GM23248 (cell line): ENCODE results near the gene FAM241B.

Experiments used
- EZH2 ChIP-seq: fragments of 200-600 bp; sonication (generic); IDR thresholded peaks from 2 replicates; pipeline ENCODE4 v1.6.1; 2018; ENCODE audit warnings: antibody characterized with exemption, mild to moderate bottlenecking; ENCODE audit not compliant: insufficient read depth, poor library complexity, severe bottlenecking
- EZH2phosphoT487 ChIP-seq: fragments of 200-600 bp; sonication (generic); IDR thresholded peaks from 2 replicates; pipeline ENCODE4 v1.6.1; 2018; ENCODE audit warnings: antibody characterized with exemption, moderate library complexity, mild to moderate bottlenecking, low read depth; ENCODE audit not compliant: insufficient read depth

DNA sequence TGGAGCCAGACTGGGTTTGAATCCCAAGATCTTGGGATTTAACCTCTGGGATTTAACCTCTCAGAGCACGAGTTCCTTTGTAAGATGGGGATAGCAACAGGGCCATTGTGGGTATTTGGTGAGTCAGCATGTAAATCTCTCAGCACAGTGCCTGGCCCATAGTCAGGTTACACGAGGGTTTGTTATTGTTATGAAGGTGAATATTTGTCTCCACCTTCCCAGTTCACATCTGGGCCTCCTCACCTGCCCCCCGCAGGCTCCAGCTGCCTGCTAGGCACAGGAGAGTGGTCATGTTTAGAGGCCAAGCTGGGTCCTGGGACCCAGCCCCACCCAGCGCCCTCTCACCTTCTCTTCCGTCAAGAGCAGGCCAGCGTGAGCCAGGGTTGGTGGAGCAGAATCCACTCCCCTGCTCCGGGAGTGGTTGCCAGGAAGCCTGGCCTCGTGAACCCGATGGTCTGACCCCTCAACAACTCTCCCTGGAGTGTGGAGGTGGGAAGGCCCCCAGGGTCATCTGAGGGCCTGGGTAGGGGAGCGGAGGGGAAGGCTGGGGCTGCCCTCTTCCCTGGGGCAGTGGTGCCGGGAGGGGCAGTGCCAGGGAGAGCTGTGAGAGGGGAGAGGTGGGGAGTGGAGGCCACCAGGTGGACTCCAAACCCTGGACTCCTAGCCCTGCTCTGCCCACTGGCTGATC, 26.0 kb downstream of the FAM241B start:
- TF ChIP-seq EZH2 (no peak), EZH2phosphoT487 (no peak)
